A549 (cell line): ENCODE data around the gene FHAD1. TPM values are rescaled to one million over a fixed set of nuclear protein-coding genes. Genes with fewer than 3 reads are reported as not detected.

Experiments used
- ATAC-seq, 2 experiments: fragments of 200-7000 bp in 1 of 2; fragments of >200 bp in 1 of 2; cut with Nextera tagmentation in 1 of 2; cut with Tn5 transposase in 1 of 2; 3 replicates each; pipeline versions ENCODE4 v1.8.0 to v1.9.1; 2018 to 2020; ENCODE audit warnings: mild to moderate bottlenecking in 1 of 2, moderate library complexity in 1 of 2
- CTCF ChIA-PET: fragments of 300-600 bp; sonication (Branson Sonifier 250); formaldehyde crosslinking; extraction: SDS; loops from one replicate; lab custom pipeline; 2021; ENCODE audit warnings: antibody characterized with exemption, inconsistent platforms; lab: Yijun Ruan, JAX
- POLR2A ChIA-PET: fragments of 350-600 bp; formaldehyde crosslinking; extraction: SDS; loops from one replicate; lab custom pipeline; 2021; ENCODE audit warnings: antibody characterized with exemption, inconsistent platforms; lab: Yijun Ruan, JAX
- DNase-seq, 2 experiments: peaks; one replicate each; pipeline versions ENCODE4 v3.0.0 to v3.0.0-alpha.2; 2011 to 2016; ENCODE audit warnings: low read depth in 1 of 2, low spot score in 1 of 2
- FAIRE-seq: peaks from 2 replicates; lab custom pipeline; 2011; peaks lifted over from hg19 to GRCh38; lab: Jason Lieb, UNC
- H3K27ac ChIP-seq, 2 experiments: fragments of >200 bp; sonication (Bioruptor Twin); formaldehyde crosslinking; 3 replicates each; pipeline ENCODE4 v1.5.1; 2016 to 2017
- H3K4me1 ChIP-seq: fragments of >200 bp; sonication (Bioruptor Twin); formaldehyde crosslinking; 3 replicates; pipeline ENCODE4 v1.6.1; 2016
- H3K4me2 ChIP-seq: fragments of >200 bp; sonication (Bioruptor Twin); formaldehyde crosslinking; 3 replicates; pipeline ENCODE4 v1.6.1; 2016
- H3K4me3 ChIP-seq: fragments of >200 bp; sonication (Bioruptor Twin); formaldehyde crosslinking; 3 replicates; pipeline ENCODE4 v1.5.1; 2016
- H3K9me3 ChIP-seq: fragments of >200 bp; sonication (Bioruptor Twin); formaldehyde crosslinking; 3 replicates; pipeline ENCODE4 v1.6.1; 2016
- BCL3 ChIP-seq: fragments of >200 bp; sonication (Bioruptor Twin); formaldehyde crosslinking; IDR thresholded peaks from 3 replicates; pipeline ENCODE4 v1.6.1; 2016
- CHD2 ChIP-seq: fragments of 150-350 bp; IDR thresholded peaks from 2 replicates; pipeline ENCODE4 v1.6.1; 2014; ENCODE audit warnings: low read length; ENCODE audit not compliant: partially characterized antibody
- CHD4 ChIP-seq: fragments of 200-600 bp; sonication (generic); IDR thresholded peaks from 2 replicates; pipeline ENCODE4 v1.6.1; 2016; ENCODE audit warnings: antibody characterized with exemption, mild to moderate bottlenecking, borderline replicate concordance
- E2F6 ChIP-seq: IDR thresholded peaks from 2 replicates; pipeline ENCODE4 v1.6.1; 2012; ENCODE audit warnings: low read depth, borderline replicate concordance
- EHF ChIP-seq: fragments of 250-450 bp; sonication (Bioruptor Pico); IDR thresholded peaks from 2 replicates; pipeline ENCODE4 v1.5.0; 2020; ENCODE audit warnings: mild to moderate bottlenecking
- EP300 ChIP-seq, 2 experiments: fragments of >200 bp; sonication (Bioruptor Twin); formaldehyde crosslinking; IDR thresholded peaks; 2 replicates in 1 of 2; 3 replicates in 1 of 2; pipeline ENCODE4 v1.6.1; 2016 to 2017
- FOXS1 ChIP-seq: fragments of 250-450 bp; sonication (Bioruptor Pico); IDR thresholded peaks from 2 replicates; pipeline ENCODE4 v1.5.0; 2020; ENCODE audit warnings: mild to moderate bottlenecking, moderate library complexity
- HOXA7 ChIP-seq: fragments of 250-450 bp; sonication (Bioruptor Pico); IDR thresholded peaks from 2 replicates; pipeline ENCODE4 v1.5.0; 2020; ENCODE audit warnings: mild to moderate bottlenecking, moderate library complexity
- HOXB5 ChIP-seq: fragments of 250-450 bp; sonication (Bioruptor Pico); IDR thresholded peaks from 2 replicates; pipeline ENCODE4 v1.5.0; 2020; ENCODE audit warnings: mild to moderate bottlenecking, moderate library complexity
- JUN ChIP-seq, 2 experiments: fragments of >200 bp; sonication (Bioruptor Twin); formaldehyde crosslinking; IDR thresholded peaks; 2 replicates in 1 of 2; 3 replicates in 1 of 2; pipeline ENCODE4 v1.6.1; 2016 to 2017
- JUNB ChIP-seq: fragments of >200 bp; sonication (Bioruptor Twin); formaldehyde crosslinking; IDR thresholded peaks from 2 replicates; pipeline ENCODE4 v1.6.1; 2016
- KDM1A ChIP-seq: fragments of 200-600 bp; sonication (generic); IDR thresholded peaks from 2 replicates; pipeline ENCODE4 v1.6.1; 2016; ENCODE audit warnings: low read depth, mild to moderate bottlenecking
- MAX ChIP-seq: IDR thresholded peaks from 2 replicates; pipeline ENCODE4 v1.6.1; 2012
- NR3C1 ChIP-seq: fragments of >200 bp; sonication (Bioruptor Twin); formaldehyde crosslinking; IDR thresholded peaks from 3 replicates; pipeline ENCODE4 v1.6.1; 2017
- POLR2AphosphoS2 ChIP-seq: conservative IDR thresholded peaks from 2 replicates; pipeline ENCODE4 v1.6.1; 2012; ENCODE audit warnings: low read length, improper control_type of control experiment, inconsistent platforms
- RAD21 ChIP-seq, 2 experiments: fragments of >200 bp in 1 of 2; sonication (Bioruptor Twin) in 1 of 2; formaldehyde crosslinking in 1 of 2; IDR thresholded peaks in 1 of 2; conservative IDR thresholded peaks in 1 of 2; 2 replicates in 1 of 2; 3 replicates in 1 of 2; pipeline ENCODE4 v1.6.1; 2012 to 2018; ENCODE audit warnings: inconsistent platforms in 1 of 2
- RCOR1 ChIP-seq: fragments of 150-350 bp; IDR thresholded peaks from 2 replicates; pipeline ENCODE4 v1.6.1; 2014; ENCODE audit warnings: antibody characterized with exemption, low read length, low read depth
- RFX5 ChIP-seq: fragments of 450-650 bp; IDR thresholded peaks from 2 replicates; pipeline ENCODE4 v1.7.1; 2014; ENCODE audit warnings: antibody characterized with exemption, mild to moderate bottlenecking, moderate library complexity
- SMC3 ChIP-seq: fragments of >200 bp; sonication (Bioruptor Twin); formaldehyde crosslinking; IDR thresholded peaks from 3 replicates; pipeline ENCODE4 v1.6.1; 2018; ENCODE audit warnings: inconsistent platforms
- TFCP2L1 ChIP-seq: fragments of 250-450 bp; sonication (Bioruptor Pico); IDR thresholded peaks from 2 replicates; pipeline ENCODE4 v1.5.0; 2021; ENCODE audit warnings: mild to moderate bottlenecking
- TP53 ChIP-seq: fragments of 250-450 bp; sonication (Bioruptor Pico); IDR thresholded peaks from 2 replicates; pipeline ENCODE4 v1.5.0; 2021; ENCODE audit warnings: mild to moderate bottlenecking, moderate library complexity
- ZFP36 ChIP-seq: fragments of 450-650 bp; IDR thresholded peaks from 2 replicates; pipeline ENCODE4 v1.6.1; 2014; ENCODE audit warnings: borderline replicate concordance; ENCODE audit not compliant: partially characterized antibody
- ZNF302 ChIP-seq: fragments of 250-450 bp; sonication (Bioruptor Pico); IDR thresholded peaks from 2 replicates; pipeline ENCODE4 v1.9.0; 2021; ENCODE audit warnings: inconsistent platforms, mild to moderate bottlenecking, moderate library complexity
- ZSCAN20 ChIP-seq: fragments of 250-450 bp; sonication (Bioruptor Pico); IDR thresholded peaks from 2 replicates; pipeline ENCODE4 v1.8.0; 2022; ENCODE audit warnings: mild to moderate bottlenecking, moderate library complexity
- WGBS: methylation state at CpG from one replicate; pipeline ENCODE4 v1.1.6; 2017; ENCODE audit errors: missing lambda C conversion rate; 5-methylcytosine and 5-hydroxymethylcytosine counted together
- polyA plus RNA-seq, 4 experiments: library from polyadenylated mRNA; depleted of rRNA in 3 of 4; stranded (reverse); fragments of >200 nt; fragmentation: RNase III in 1 of 4; extraction: RNeasy Plus Mini Kit Qiagen cat#74134 plus additional on column Dnase treatment in 1 of 4; gene quantifications; 2 replicates in 3 of 4; 3 replicates in 1 of 4; pipeline ENCODE4 v1.2.3, GENCODE V29; 2011 to 2017
- TF ChIP-seq, protein P1 (sequence below): fragments of >200 bp; sonication (Bioruptor Twin); formaldehyde crosslinking; IDR thresholded peaks from 2 replicates; pipeline ENCODE4 v1.6.1; 2016

FHAD1 gene
- polyA plus RNA-seq, 2 of the 4 experiments (the other 2 are of a cell fraction) = 0.31 to 0.32 TPM

DNA sequence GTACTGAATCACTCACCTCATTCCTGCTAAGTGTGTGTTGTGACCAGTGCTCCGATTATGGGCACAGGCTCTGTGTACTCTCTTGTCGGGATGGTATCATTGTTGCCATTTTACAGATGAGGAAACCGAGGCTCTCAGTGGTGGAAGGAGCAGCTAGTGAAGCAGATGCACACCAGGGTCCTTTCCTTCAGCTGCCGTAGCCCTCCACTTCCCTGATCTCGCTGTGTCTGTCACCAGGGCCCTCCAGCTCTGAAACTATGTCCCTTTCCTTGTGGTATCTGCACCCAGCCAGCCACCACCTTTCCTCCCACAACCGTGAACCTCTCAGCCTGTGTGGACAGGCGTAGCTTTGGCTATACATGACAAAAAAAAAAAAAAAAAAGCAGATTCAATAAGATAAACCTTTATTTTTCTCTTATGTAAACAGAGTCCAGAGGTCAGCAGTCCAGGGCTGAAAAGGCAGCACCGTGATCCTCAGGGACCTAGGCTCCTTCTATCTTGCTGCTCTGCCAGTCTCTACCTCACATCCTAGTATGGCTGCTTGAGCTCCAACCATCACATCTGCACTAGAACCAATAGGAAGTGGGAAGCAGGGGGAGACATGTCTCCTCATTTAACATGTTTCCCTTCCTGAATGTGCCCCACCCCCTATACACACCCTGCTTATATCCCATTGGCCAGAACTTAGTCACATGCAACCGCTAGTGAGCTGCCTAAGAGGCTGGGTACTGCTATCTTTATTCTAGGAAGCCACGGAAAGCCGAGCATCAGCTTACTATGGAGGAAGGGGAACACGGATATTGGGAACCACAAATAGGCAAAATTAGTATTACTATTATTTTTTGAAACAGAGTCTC, 49.2 kb upstream of the FHAD1 start:
- peaks cover 83% of the 10 kb centered on the region for H3K4me1 ChIP-seq
- TF ChIP-seq JUNB = no peak
- no peak for TF ChIP-seq CHD2
- no peak for TF ChIP-seq ZNF302 (CRISPR knock-in tag)
- peak; percentile 63; the same call in 1 of the 2 replicates for TF ChIP-seq KDM1A
- no peak for TF ChIP-seq EP300 (IDR thresholded peaks at IDR 0.05)
- TF ChIP-seq, all 56 proteins: peak for 1
- CTCF ChIA-PET = interaction anchor here (2.0 to 7.3 kb wide), 3 partner anchors 9 to 46 kb away, joined by 11 to 78 read pairs (median 11); partner anchors contain the start of gene TMEM51
- Histone ChIP-seq H3K9me3 (no peaks in the 10 kb centered on the region), H3K4me2 (peak overlapping the region; percentile 74), H3K27ac (peak overlapping the region; percentile 71 to 93; a peak in 5 of 6 replicates), H3K4me3 (no peak overlapping the region)
- DNase-seq (no peak), ATAC-seq (no peak), FAIRE-seq (no peak)
- POLR2A ChIA-PET = no interaction called here
- WGBS = 79% methylated on average over 12 of the region's 12 CpGs

- DNase-seq (no peak), ATAC-seq (no peak), FAIRE-seq (no peak)
- Histone ChIP-seq H3K9me3 (no peaks in the 10 kb centered on the region), H3K4me3 (no peak overlapping the region), H3K4me2 (no peak overlapping the region), H3K27ac (peak overlapping the region; percentile 45 to 93; a peak in 5 of 6 replicates), H3K4me1 (peaks cover 82% of the 10 kb centered on the region)
- 50% methylated on average over 4 of the region's 8 CpGs for WGBS
- TF ChIP-seq E2F6 (no peak), EHF (CRISPR knock-in tag) (no peak), ZFP36 (no peak), MAX (no peak), CHD4 (no peak), HOXB5 (no peak), JUN (IDR thresholded peaks at IDR 0.05) (no peak), POLR2AphosphoS2 (no peak), TFCP2L1 (no peak), JUNB (no peak), NR3C1 (no peak), BCL3 (no peak), ZSCAN20 (no peak), FOXS1 (CRISPR knock-in tag) (no peak), TP53 (CRISPR knock-in tag) (no peak), RFX5 (no peak), HOXA7 (no peak)
- TF ChIP-seq, protein P1, sequence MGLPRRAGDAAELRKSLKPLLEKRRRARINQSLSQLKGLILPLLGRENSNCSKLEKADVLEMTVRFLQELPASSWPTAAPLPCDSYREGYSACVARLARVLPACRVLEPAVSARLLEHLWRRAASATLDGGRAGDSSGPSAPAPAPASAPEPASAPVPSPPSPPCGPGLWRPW = no peak
- ChIA-PET POLR2A (no interaction called here), CTCF (interaction anchor here (0.9 to 7.3 kb wide), 4 partner anchors 10 to 83 kb away, joined by 3 to 78 read pairs (median 7); partner anchors contain the start of gene TMEM51)
Measured at GRCh38 chr1:15198684-15199083, 48.3 kb upstream of the FHAD1 start.

DNA sequence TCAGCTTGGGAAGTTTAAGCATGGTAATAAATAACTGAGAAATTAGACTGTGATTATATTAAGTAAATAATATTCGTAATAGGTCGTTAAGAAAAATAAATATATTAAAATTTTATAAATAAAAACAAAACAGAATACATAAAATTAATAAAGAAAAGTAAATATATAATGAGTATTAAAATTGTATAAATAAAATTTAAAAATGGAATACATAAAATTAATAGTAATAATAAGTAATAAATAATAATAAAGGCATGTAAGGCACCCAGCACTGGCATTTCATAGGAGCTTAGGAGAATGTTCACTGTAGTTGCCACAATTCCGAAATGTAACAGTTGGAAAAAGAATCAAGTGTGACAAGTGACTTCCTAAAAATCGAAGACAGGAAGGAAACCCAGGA, 45.8 kb upstream of the FHAD1 start:
- TF ChIP-seq RCOR1 (no peak), RAD21 (conservative IDR thresholded peaks at IDR 0.05 in 1 of 2, IDR thresholded peaks at IDR 0.05 in 1 of 2) (no peak), TFCP2L1 (no peak), TP53 (CRISPR knock-in tag) (no peak), EHF (CRISPR knock-in tag) (no peak), SMC3 (no peak)
- H3K4me1 ChIP-seq = peaks cover 74% of the 10 kb centered on the region
- peak overlapping the region; percentile 99 for H3K4me2 ChIP-seq
- WGBS = 15% methylated on average over 4 of the region's 4 CpGs
- DNase-seq (no peak), ATAC-seq (no peak), FAIRE-seq (no peak)
- H3K27ac ChIP-seq = peak overlapping the region; percentile 74 to 93
- ChIA-PET CTCF (interaction anchor here (0.6 to 7.3 kb wide), 11 partner anchors 12 to 108 kb away, joined by 3 to 78 read pairs (median 4); partner anchors contain the start of gene TMEM51), POLR2A (interaction anchor here (0.5 to 1.7 kb wide), 2 partner anchors 34 to 47 kb away, joined by 4 to 7 read pairs; partner anchors contain the start of gene TMEM51)
- H3K9me3 ChIP-seq = no peaks in the 10 kb centered on the region
- H3K4me3 ChIP-seq = peak overlapping the region; percentile 25; the same call in 2 of the 3 replicates
